Nucleus accumbens (tissue), 56 donors: Measurements from ENCODE around the gene SLC38A7.
"Not testable (repeated sequence)": the region's sequence is repeated elsewhere in the genome, so short reads cannot be mapped to it uniquely, and the experiment has no call there.

ENCODE experiments used
- DNase-seq, 56 donors: peaks; one replicate each; lab custom pipeline; 2025; lab: John Stamatoyannopoulos, UW

Gene SLC38A7

DNA sequence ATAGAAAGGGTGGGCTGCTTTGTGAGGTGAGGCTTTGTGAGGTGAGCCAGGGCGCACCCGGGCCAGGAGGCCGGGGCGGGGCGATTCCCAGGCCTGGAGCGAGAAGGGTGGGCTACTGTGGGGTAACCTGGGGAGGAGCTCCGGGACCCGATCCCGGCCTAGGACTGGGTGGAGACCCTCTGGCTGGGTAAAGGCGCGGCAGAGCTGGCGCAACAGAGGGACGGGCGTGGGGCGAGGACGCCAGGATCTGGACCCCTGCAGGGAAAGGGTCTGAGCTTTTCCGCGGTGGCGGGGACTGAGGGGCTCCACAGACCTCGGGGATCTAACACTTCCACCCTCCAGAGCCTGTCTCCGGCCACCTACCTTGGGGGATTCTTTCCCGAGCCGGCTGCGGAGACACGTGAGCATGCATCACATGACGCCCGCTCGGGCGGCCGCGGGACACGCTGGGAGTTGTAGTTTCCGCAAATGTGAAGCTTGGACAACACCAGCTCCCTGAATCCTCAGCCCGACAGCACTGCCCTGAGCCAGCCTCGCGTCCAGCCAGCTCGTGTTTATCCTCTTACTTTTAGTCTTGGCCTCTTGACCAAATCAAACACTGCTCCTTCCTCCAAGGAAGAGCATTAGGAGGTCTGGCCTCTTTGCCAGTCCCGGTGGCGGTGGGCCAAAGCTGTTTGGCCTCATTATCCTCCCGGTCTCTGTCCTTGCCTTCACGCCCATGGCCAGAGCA lies at the start of gene SLC38A7:
Gene SLC38A7, minus strand, starts transcription at position 417 of the 730 bp plus-strand sequence. CDS start 4,644 bp downstream, outside the sequence.
- peak in 55 of 56 donors; percentile 18 to 93 (median 80) for DNase-seq

GRCh38 chr16:58733671-58734458 lies 49.3 kb upstream of the SLC38A7 start, which contains the start of gene GOT2:
GOT2 (minus strand) TSS chr16:58734316; CDS start chr16:58734228, 88 bp downstream.
- peak in 54 of 56 donors; percentile 28 to 89 (median 73) for DNase-seq

GRCh38 chr16:58733248-58733670 lies 48.7 kb upstream of the SLC38A7 start:
- DNase-seq: peak in 4 of 56 donors; percentile 23 to 49 (median 44)

DNA sequence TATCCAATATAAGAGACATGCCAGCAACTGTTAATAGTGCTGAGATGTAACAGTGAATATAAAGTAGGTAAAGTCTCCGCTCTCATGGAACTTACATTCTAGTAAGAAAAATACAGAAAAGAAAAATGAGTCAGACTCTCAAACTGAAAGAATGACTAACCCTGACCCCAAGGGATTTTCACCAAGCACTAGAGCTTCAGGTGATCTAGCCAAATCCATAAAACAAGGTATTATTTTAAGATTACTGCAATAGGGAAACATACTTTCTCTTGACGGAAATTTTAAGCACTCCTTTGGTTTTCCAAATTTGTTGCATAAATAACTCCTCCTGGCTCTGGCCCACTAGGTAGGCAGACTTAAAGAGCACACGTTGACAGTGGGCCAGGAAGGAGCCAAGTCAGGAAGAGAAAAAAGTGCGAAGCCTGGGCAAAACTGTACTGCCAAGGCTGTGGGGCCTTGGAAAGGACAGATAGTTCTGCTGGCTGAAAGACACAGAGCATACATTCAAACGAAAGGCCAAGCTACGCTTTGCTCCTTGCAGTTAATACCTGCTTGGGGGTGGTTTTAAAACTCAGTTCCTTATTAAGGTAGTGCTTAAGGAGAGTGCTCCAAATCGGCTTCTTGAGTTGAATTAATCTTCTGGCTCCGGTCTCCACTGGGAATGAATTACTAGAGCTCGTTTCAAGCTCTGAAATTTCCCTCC lies 48.1 kb upstream of the SLC38A7 start:
- DNase-seq: no peak

DNA sequence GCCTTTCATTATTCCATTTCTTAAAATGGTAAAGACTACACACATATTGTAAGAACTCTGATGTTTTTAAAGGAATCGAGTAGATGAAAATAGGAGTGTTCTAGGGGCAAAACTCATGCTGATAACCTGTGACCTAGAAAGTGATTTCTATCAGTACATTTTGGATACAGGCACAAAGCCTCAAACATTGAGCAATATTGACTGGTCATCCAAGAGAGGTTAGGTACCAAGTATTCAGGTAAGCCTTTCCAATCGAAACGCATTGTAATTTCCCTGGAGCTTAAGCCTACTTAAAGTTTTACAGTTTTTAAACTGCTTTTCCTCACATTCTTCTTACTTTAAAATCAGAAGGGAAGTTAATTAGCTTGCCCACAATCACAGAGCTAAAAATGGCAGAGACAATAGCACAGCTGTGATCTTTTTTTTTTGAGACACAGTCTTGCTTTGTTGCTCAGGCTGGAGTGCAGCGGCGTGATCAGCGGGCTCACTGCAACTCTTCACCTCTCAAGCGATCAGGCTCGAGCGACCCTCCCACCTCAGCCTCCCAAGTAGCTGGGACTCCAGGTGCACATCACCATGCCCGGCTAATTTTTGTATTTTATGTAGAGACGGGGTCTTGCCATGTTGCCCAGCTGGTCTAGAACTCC lies 46.3 kb upstream of the SLC38A7 start:
- DNase-seq: peak in 13 of 56 donors; percentile 2 to 29 (median 9)

GRCh38 chr16:58727796-58728568 lies 43.4 kb upstream of the SLC38A7 start:
- DNase-seq: no peak

DNA sequence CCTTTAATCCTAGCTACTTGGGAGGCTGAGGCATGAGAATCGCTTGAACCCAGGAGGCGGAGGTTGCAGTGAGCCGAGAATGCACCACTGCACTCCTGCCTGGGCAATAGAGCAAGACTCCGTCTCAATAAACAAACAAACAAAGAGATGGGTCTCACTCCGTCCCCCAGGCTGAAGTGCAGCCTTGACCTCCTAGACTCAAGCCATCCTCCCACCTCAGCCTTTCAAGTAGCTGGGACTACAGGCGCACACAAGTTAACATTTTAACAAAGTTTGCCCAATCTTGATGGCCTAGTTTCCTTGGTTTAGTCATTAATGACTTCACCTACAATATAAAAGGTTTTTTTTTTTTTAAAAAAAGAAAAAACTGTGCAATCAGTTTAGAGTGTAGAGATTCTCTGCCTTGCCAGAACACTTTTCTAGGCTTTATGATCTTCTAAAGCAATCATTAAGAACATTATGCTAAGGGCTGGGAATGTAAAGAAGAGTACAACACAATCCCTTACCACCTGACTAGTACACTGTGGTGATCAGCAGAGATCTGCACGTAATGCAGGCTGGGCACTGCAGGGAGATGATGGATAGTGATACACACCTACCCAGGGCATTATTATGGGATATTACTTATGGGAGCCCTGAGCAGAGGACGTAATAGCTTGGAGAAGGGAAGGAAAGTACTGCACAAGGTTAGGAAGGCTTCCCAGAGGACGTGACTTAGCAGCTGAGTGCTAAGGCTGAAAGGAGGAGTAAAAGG lies 42.6 kb upstream of the SLC38A7 start:
- DNase-seq: no peak

DNA sequence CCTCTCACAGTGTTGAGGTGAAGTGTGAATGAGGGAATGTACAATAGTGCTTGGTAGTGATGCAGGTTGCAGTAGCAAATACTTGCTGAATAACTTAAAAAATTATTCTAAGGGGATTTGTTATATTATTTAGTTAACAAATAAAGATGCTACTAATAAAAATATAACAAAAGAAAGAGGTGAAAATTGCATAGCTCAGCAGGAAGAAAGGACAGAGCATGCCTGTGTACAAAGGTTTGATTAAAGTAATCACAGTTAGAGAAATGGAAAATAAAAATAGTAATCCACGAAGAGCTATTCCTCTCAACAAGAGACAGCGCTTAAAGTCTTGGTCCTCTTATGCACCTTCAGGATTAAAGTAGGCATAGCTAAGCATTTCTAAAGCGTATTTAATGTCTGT lies 38.5 kb upstream of the SLC38A7 start:
- DNase-seq: no peak

DNA sequence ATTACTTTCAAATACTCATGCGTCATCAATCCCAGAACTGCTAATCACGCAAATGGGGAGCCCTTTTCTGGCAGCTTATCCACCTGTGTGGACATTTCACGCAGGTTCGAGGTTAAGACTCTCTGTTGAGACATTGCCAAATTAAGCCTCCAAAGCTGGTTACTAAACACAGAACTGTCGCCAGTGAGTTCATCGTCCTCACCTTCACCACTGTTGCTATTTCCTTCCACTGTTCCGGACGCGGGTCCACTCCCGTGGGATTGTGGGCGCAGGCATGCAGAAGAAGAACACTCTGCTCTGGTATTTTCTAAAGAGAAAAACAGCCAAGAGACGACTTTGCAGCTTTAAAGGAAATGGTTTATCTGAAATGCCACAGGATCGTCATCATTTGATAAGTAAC lies 33.4 kb upstream of the SLC38A7 start:
- no peak for DNase-seq

- no peak for DNase-seq
Observed at GRCh38 chr16:58716468-58716867, 31.9 kb upstream of the SLC38A7 start.

DNA sequence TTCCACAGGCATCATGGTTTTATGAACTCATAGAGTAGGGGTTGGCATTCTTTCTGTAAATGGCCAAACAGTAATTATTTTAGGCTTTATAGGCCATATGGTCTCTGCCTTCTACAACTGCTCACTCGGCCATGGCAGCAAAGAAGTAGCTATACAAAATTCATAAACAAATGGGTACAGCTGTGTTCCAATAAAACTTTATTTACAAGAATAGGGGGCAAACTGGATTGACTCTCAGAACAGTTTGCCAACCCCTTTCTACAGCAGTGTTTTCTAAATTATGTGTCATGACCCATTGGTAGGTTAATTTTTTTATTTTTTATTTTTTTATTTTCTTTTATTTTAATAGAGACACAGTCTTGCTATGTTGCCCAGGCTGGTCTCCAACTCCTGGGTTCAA lies 29.2 kb upstream of the SLC38A7 start:
- DNase-seq: no peak

DNA sequence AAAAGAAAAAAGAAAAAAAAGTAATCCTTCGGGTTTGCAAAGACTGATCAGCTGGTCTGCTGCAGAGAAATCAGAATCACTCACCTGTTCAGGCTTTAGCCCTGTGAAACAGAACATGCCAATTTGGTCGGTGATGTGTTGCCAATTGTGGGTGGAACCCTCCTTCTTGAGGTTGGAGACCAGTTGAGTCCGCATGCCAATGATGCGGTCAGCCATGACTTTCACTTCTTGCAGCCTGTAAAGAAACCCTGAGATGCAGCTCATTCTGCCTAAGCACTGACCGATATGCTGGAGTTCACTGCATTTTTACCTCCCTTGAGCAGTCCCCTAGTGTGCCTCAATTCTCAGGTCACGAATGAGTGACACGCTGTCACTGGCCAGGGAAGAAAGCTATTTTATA lies 24.8 kb upstream of the SLC38A7 start:
- no peak for DNase-seq

DNA sequence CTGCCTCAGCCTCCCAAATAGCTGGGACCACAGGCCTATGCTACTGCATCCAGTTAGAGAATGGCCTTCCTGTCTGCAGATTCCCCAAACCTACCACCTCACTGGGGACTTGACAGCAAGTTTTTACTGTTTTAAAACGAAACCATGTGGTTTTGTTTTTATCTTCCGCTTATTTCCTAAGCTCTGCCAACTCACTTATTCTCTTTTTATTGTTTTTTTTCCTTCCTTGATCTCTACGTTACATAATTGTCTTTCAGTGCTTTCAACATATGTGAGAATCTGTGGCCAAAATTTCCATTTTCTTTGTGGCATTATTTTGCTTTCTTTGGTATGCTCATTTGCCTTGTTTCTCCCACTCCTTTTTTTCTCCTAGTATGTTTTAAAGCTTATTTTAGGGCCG lies 14.6 kb upstream of the SLC38A7 start:
- no peak for DNase-seq

DNA sequence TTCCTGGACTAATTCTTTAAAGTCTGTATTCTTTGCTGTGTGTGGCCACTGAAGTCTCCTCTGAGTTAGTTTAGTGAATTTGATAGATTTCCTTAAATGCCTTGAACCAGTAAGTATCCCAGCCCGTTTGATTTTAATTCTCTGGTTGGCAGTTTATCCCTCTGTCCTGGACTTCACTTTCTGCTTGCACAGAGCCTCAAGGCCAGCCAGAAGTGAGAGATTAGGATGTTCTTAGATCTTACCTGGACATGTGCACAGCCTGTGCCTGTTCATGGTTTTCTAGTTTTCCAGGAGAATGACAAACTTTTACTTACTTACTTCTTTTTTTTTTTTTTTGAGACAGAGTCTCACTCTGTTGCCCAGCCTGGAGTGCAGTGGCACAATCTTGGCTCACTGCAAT lies 10.8 kb upstream of the SLC38A7 start:
- no peak for DNase-seq

DNA sequence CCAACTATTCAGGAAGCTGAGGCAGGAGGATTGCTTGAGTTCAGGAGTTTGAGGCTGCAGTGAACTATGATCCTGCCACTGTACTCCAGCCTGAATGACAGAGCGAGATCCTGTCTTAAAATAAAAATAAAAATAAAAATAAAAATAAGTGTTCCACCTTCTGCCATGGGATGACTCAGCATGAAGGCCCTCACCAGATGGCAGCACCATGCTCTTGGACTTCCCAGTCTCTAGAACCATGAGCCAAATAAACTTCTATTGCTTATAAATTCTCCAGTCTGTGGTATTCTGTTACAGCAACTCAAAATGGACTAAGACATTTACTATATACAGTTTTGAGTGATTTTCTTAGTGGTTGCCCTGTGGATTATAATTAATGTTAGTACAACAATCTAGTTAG lies 7.9 kb upstream of the SLC38A7 start:
- no peak for DNase-seq

GRCh38 chr16:58686985-58687706 lies 2.6 kb upstream of the SLC38A7 start:
- not testable (repeated sequence) for DNase-seq

GRCh38 chr16:58685084-58685449 lies 497 bp upstream of the SLC38A7 start:
- no peak for DNase-seq

DNA sequence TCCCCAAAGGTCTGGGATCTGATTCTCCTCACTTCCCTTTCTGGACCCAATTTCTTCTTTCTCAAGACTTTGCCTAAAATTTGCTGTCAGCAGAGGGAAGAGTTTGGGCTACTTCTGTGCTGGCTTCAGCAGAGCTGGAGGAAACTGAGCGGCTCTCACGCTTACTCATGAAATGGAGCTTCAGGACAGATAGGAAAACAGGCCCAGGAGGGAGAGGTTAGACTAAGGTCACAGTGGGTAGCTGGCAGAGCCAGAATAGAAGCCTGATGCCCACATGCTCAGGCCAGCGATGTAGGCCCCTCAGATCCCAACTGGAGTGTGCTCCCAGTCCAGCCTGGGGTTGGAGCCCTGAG lies 593 bp downstream of the SLC38A7 start:
- DNase-seq: peak in 1 of 56 donors; percentile 42
